Vagina (tissue), 2 donors: ENCODE measurements around the gene SYT15B. TPM values are rescaled to one million over a fixed set of nuclear protein-coding genes. Genes with fewer than 3 reads are reported as not detected.
"Not testable (repeated sequence)": the region's sequence is repeated elsewhere in the genome, so short reads cannot be mapped to it uniquely, and the experiment has no call there.

Source experiments
- DNase-seq, 2 donors: peaks; one replicate each; pipeline ENCODE4 v3.0.0-alpha.2; 2017; ENCODE audit errors: extremely low spot score in 2 of 2
- H3K27ac ChIP-seq: fragments of 200-600 bp; sonication (generic); one replicate; pipeline ENCODE4 v1.5.1; 2019
- H3K27me3 ChIP-seq: fragments of 200-600 bp; sonication (generic); one replicate; pipeline ENCODE4 v1.5.1; 2019
- H3K36me3 ChIP-seq, 2 donors: fragments of 200-600 bp; sonication (generic); one replicate each; pipeline ENCODE4 v1.5.1; 2017 to 2019
- H3K4me1 ChIP-seq: fragments of 200-600 bp; sonication (generic); one replicate; pipeline ENCODE4 v1.5.1; 2019
- H3K4me3 ChIP-seq, 2 donors: fragments of 200-600 bp; sonication (generic); 1 replicate in 1 of 2; 2 replicates in 1 of 2; pipeline ENCODE4 v1.5.1; 2016 to 2019
- H3K9me3 ChIP-seq: fragments of 200-600 bp; sonication (generic); one replicate; pipeline ENCODE4 v1.5.1; 2019
- intact Hi-C: fragments of 100-400 bp; cut with DNase I; formaldehyde crosslinking; loops from one replicate; pipeline ENCODE4 v1.15.1; 2023
- total RNA-seq: library from RNA; depleted of rRNA; stranded (reverse); fragments of >200 nt; gene quantifications from one replicate; pipeline ENCODE4 v1.2.3, GENCODE V29; 2016

The SYT15B gene
- total RNA-seq, 1 donor from 2014 or later, result 17.9 TPM

DNA sequence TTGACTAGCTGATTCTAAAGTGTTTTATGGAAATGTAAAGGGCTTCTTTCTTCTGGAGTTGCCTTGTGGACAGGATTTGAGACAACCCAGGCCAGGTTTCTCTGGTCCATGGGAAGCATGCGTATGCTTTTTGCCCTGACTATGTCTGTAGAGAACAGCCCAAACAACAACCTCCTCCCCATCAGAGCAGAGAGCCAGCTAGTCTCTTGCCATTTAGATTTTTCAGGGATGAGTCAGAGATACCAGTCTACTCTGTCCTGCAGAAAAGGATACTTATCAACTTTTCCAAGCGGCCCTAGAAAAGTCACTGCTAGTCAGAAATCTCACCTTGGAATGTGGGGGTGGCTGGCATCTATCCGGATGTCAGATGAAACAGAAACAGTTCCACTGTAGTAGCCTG is 11.6 kb downstream of the SYT15B start:
- H3K27ac ChIP-seq, DNase-seq, H3K9me3 ChIP-seq, H3K4me1 ChIP-seq, intact Hi-C loops, H3K4me3 ChIP-seq, H3K27me3 ChIP-seq, H3K36me3 ChIP-seq: not testable (repeated sequence)

DNA sequence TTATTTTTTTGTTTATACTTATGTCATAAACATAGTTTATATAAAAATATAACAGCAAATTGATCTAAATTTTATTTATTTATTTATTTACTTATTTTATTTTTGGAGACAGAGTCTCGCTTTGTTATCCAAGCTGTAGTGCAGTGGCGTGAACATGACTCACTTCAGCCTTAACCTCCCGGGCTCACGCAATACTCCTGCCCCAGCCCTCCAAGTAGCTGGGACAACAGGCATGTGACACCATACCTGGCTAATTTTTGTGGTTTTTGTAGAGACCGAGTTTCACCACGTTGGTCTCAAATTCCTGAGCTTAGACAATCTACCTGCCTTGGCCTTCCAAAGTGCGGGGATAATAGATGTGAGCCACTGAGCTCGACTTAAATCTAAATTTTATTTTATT is 13.0 kb downstream of the SYT15B start:
- H3K4me1 ChIP-seq, H3K36me3 ChIP-seq, intact Hi-C loops, H3K27ac ChIP-seq, H3K9me3 ChIP-seq, DNase-seq, H3K27me3 ChIP-seq, H3K4me3 ChIP-seq: not testable (repeated sequence)

DNA sequence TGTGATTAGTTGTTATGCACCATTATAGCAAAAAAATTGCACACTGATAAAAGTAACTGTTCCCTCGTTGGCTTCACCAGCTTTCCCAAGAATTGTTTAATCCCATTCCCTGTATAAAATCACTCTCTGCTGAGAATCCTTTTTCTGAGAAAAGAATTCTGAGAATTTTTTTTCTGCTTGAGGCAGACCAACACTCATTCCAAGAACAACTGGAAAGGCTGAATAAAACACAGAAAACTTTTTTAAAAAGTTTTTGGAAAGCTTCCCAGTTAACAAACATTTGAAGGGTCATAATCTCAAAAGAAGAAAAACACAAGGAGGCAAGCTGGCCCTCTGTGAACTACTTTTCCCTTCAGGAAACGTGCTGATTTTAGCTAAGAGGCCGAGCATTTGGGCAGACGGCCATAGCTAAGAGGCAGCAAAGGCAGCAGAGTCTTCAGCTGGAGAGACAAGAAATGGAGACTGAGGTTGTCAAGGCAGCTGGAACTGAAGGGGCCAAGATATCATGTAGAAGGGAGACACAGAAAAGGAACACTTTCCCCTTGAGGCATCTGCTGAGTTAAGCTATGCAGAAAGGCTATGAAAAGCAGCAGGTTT is 16.5 kb downstream of the SYT15B start:
- H3K4me1 ChIP-seq, H3K36me3 ChIP-seq, H3K9me3 ChIP-seq, H3K27me3 ChIP-seq, H3K27ac ChIP-seq, H3K4me3 ChIP-seq, intact Hi-C loops: not testable (repeated sequence)
- peak in 1 of 2 donors; percentile 20 for DNase-seq

DNA sequence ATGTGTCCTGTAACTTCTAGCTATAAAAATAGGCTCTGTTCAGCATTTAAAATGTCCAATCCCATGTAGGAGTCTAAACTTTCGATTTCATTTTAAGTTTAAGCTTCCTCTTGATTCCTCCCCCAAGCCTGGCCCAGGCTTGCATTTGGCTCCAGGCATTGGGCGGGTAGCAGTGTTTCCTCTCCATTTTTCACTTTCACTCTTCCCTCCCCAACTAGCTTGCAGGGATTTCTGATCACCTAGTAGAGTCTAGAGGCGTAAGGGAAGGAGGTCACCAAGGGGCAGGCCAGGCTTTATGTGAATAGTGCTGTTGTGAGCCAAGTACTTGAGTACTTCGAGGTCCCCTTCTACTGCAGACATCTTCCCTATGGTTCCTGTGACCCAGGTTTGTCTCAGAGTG is 18.5 kb downstream of the SYT15B start:
- DNase-seq, H3K27ac ChIP-seq, H3K36me3 ChIP-seq, H3K9me3 ChIP-seq, H3K27me3 ChIP-seq, H3K4me3 ChIP-seq, intact Hi-C loops, H3K4me1 ChIP-seq: not testable (repeated sequence)

DNA sequence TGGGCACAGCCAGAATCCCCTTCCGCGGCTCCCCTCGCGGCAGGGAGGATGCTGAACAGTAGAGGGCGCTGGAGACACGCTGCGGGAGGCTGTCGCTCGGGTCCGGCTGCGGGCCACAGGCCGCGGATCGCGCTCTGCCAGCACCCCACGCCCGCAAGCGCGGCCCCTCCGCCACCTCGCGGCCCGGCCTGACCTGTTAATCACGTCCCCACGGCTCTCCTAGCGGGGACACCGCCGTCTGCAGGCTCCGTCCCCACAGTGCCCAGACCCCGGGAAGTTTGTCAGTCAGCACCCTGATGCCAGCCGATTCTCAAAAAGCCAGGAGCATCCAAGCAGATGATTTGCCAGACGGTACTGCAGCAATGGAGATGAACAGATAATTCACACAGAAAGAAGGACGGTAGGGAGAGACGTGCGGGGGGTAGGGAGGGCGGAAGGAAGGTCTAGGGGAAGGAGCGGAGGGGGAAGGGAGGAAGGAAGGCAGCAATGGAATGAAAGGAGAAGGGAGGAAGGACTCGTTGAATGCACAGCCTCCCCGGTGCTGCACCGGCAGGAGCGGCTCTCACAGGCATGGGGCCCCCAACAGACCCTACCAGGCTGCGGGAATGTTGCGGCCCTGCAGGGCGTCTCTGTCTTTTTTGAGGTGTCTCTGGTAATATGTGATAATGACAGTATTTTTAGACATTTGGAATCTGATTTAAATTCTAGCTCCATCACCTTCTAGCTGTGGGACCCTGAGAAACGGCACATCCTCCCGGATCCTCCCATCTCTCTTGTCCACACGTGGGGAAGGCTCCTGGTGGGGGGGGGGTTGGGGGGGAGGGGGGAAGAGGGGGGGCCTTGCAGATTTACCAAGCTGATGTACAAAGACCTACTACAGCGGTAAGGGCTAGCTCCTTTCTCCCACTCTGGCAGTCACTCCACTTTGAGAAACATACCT is 19.5 kb downstream of the SYT15B start:
- H3K27ac ChIP-seq, H3K9me3 ChIP-seq, H3K4me1 ChIP-seq, H3K36me3 ChIP-seq, H3K27me3 ChIP-seq, intact Hi-C loops: not testable (repeated sequence)
- H3K4me3 ChIP-seq, result peak overlapping the region; percentile 35 to 42
- DNase-seq, result peak in 1 of 2 donors; percentile 25

DNA sequence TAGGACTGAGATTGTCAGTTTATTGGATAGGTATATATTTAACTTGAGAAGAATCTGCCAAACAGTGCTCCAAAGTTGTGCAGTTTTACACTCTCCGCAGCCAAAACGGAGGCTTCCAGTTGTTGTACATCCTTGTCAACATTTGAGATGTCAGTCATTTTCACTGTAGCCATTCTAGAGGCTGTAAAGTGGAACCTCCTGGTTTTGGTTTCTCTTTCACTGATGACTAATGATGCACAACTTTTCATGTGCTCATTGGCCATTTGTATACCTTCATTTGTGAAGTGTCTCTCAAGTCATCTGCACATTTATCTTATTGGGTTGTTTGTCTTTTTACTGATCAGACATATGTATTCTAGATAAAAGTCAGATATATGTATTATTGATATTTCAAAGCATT is 22.5 kb downstream of the SYT15B start:
- H3K4me3 ChIP-seq, H3K36me3 ChIP-seq, H3K9me3 ChIP-seq, H3K27ac ChIP-seq, H3K27me3 ChIP-seq, H3K4me1 ChIP-seq, DNase-seq, intact Hi-C loops: not testable (repeated sequence)

DNA sequence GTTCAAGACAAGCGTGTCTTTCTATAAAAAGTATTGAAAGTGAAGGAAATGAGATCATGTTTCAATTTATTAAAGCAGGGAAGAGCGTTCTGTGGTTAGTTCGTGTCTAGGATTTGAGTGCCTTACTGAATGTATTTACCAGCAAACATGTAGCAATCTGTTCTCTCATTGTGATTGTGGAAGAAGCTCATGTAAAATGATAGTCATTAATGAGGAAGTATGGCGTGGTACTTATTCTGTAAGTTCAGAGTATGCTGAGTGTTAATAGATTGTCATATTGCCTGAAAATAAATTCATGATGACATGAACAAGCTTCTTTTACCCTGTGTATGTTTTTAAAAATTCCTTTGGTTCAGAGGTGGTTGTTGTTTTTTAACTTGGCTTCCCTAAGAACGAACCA is 32.5 kb downstream of the SYT15B start:
- DNase-seq, H3K27ac ChIP-seq, H3K9me3 ChIP-seq, H3K27me3 ChIP-seq, H3K36me3 ChIP-seq, H3K4me3 ChIP-seq, H3K4me1 ChIP-seq, intact Hi-C loops: not testable (repeated sequence)

DNA sequence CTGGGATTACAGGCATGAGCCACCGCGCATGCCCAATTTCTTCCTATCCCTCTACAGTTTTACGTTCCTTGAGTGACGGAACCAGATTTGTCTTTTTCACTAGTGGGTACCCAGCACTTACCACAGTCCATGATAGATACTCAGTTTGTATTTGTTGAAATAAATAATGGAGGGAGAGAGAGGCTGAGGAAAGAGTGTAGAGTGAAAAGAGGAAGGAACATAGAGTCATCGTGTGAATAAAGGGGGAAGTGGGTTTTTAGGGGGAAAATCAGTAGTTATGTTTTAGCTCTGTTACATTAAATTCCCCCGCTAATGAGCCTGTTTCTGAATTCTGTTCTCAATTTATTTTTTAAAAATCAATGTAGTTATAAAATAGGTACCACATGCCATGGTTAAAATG is 37.7 kb downstream of the SYT15B start:
- H3K9me3 ChIP-seq, intact Hi-C loops, H3K4me1 ChIP-seq, H3K27ac ChIP-seq, H3K4me3 ChIP-seq, H3K27me3 ChIP-seq, H3K36me3 ChIP-seq, DNase-seq: not testable (repeated sequence)

DNA sequence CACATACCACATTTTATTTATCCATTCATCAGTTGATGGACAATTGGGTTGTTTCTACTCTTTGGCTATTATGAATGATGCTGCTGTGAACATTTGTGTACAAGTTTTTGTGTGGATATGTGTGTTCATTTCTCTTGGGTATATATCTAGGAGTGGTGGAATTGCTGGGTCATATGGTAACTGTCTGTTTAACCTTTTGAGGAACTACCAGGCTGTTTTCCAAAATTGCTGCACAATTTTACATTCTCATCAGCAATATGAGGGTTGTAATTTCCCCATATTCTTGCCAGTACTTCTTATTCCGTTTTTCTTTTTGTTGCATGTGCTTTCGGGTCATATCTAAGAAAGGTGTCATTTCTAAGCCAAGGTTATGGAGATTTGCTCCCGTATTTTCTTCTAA is 38.3 kb downstream of the SYT15B start:
- H3K36me3 ChIP-seq, H3K4me1 ChIP-seq, H3K27me3 ChIP-seq, H3K4me3 ChIP-seq, intact Hi-C loops, H3K27ac ChIP-seq, DNase-seq, H3K9me3 ChIP-seq: not testable (repeated sequence)

DNA sequence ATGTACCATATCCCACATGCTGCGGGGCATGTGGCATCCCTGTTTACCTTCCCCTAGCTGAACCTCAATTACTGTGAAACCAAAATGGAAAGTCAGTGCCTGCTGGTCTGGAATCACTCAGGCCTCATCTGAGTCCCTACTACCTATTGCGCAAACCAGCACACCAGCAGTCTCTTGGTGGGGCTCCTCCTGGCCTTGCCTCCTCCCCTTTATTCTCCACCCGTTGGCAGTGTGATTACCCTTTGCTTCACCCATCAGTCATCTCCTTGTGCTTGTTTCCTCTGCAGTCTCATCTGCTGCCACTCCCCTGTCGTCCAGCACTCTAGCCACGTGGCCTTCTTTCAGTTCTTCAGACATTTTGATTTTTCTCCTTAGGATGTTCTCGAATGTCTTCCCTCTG is 39.3 kb downstream of the SYT15B start:
- H3K27me3 ChIP-seq, H3K4me1 ChIP-seq, H3K27ac ChIP-seq, intact Hi-C loops, DNase-seq, H3K4me3 ChIP-seq, H3K36me3 ChIP-seq, H3K9me3 ChIP-seq: not testable (repeated sequence)

DNA sequence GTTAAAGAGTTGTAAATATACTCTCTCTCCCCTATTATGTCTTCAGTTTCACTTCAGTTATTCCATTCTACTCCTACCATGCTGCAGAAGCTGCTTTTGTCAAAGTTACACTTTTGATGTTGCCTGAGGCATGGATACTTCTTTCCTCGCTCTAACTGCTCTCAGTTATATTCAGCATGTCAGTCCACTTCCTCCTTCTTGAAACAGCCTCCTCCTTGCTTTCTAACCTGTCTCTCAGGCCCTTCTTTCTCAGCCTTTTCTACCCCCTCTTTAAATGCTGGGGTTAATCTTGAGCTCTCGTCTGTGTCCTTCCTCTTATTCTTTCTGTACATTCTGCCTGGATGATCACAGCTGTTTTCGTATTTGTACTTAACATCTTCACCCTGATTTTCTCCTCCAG is 40.0 kb downstream of the SYT15B start:
- DNase-seq, H3K4me3 ChIP-seq, intact Hi-C loops, H3K9me3 ChIP-seq, H3K27ac ChIP-seq, H3K27me3 ChIP-seq, H3K4me1 ChIP-seq, H3K36me3 ChIP-seq: not testable (repeated sequence)

DNA sequence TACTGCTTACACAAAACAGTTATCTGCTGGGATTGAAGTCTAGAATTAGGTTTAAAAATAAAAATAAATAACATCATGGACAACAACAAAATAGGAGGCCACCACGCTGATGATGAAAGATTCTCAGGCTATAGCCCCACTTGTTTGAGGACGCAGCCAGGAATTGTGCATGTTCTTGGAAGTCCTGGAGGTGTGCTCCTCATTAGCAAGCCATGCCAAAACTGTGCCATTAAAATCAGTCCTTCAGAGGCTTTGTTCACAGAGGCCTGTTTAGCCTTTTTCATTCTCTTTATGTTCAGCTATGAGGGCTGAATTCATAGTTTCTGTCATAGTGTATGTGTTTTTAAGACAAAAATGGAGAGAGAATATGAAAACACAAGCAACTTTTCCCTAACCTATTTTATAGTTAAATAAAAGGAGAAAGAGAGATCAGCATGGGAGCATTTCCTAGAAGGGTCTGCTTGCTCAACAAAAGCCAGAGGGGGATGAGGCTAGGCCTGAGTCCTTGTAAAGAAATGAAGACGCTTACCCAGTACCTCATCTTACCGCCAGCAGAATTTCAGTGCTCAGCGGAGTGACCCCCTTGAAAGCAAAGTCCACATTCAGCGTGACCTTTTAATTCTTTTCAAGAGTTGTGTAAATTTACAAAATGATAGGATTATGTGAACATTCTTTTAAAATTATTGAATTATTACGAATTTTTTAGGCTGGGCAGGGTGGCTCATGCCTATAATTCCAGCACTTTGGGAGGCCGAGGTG is 46.2 kb downstream of the SYT15B start:
- intact Hi-C loops, H3K4me1 ChIP-seq, H3K4me3 ChIP-seq, H3K36me3 ChIP-seq, H3K27ac ChIP-seq, H3K9me3 ChIP-seq, H3K27me3 ChIP-seq, DNase-seq: not testable (repeated sequence)
